ENCODE measurements around the gene ACTG1. TPM values are rescaled to one million over a fixed set of nuclear protein-coding genes. Genes with fewer than 3 reads are reported as not detected.

Gene ACTG1
- total RNA-seq, 1 experiment from 2014 or later = 4,160 TPM

- Histone ChIP-seq H4K8ac (replicated peaks; ENCODE audit: insufficient read length, low read depth, low read length) (no peak overlapping the region), H3K79me1 (ENCODE audit: insufficient read depth, low read depth, low read length, poor library complexity, severe bottlenecking) (no peaks in the 10 kb centered on the region), H3K79me2 (ENCODE audit: insufficient read depth, low read length) (no peaks in the 10 kb centered on the region), H2BK20ac (ENCODE audit: low read depth, low read length, poor library complexity, severe bottlenecking) (no peak overlapping the region), H3K56ac (ENCODE audit: insufficient read length, low read depth, low read length) (no peak overlapping the region), H3K23ac (ENCODE audit: insufficient read length, low read depth, low read length) (no peak overlapping the region), H4K91ac (ENCODE audit: insufficient read length, low read depth, low read length) (no peak overlapping the region), H3K23me2 (ENCODE audit: insufficient read length, low read depth, low read length, poor library complexity, severe bottlenecking) (no peaks in the 10 kb centered on the region), H3K4me2 (ENCODE audit: insufficient read depth, insufficient read length, low read length) (no peak overlapping the region), H2AK5ac (ENCODE audit: insufficient read length, low read length) (no peak overlapping the region), H2BK15ac (ENCODE audit: low read depth, low read length) (no peak overlapping the region), H3K27me3 (ENCODE audit: insufficient read depth, low read length) (peaks cover 12% of the 10 kb centered on the region; the same call in 1 of the 2 replicates), H3K4ac (ENCODE audit: low read depth, low read length) (no peak overlapping the region), H4K20me1 (ENCODE audit: control insufficient read depth, insufficient read depth, insufficient read length) (no peaks in the 10 kb centered on the region), H3K9ac (ENCODE audit: extremely low read depth, insufficient read length, low read length) (no peak overlapping the region), H2BK120ac (ENCODE audit: low read depth, low read length, poor library complexity, severe bottlenecking) (no peak overlapping the region), H3K4me1 (ENCODE audit: insufficient read depth, low read length) (no peaks in the 10 kb centered on the region; the same call in 1 of the 2 replicates), H2BK12ac (ENCODE audit: insufficient read length, low read depth, low read length) (no peak overlapping the region), H3K27ac (ENCODE audit: insufficient read length, low read depth, low read length) (no peak overlapping the region), H3T11ph (ENCODE audit: low read length) (no peak overlapping the region), H3K14ac (ENCODE audit: insufficient read depth, low read length) (no peak overlapping the region), H2BK5ac (ENCODE audit: insufficient read length, low read length) (no peak overlapping the region), H3K18ac (ENCODE audit: insufficient read length, low read depth, low read length) (no peak overlapping the region), H4K5ac (ENCODE audit: insufficient read length, low read depth, low read length) (no peak overlapping the region), H2AFZ (ENCODE audit: low read length) (no peak overlapping the region), H3K9me3 (ENCODE audit: control insufficient read depth, low read depth, low read length) (no peaks in the 10 kb centered on the region)
- H3K4me1 Mint-ChIP-seq = peaks cover 0 to 4% of the 10 kb centered on the region in 2 experiments; a peak in 3 of 4 replicates
- peaks cover 59% of the 10 kb centered on the region for H3K27me3 Mint-ChIP-seq (ENCODE audit: low read depth)
- no CpG with 5 or more reads among the region's 20 CpGs for WGBS (ENCODE audit: extremely low coverage, insufficient read length, low lambda C conversion rate)
- DNase-seq = no peak
- TF ChIP-seq CTCF (conservative IDR thresholded peaks at IDR 0.05) = no peak
- peaks cover 0 to 3% of the 10 kb centered on the region in 2 experiments; a peak in 2 of 5 replicates for H3K9me3 Mint-ChIP-seq
- no peak overlapping the region for H3K4me3 Mint-ChIP-seq
- no peaks in the 10 kb centered on the region for H3K36me3 Mint-ChIP-seq (ENCODE audit: insufficient read depth in 1 of 3, low read depth in 3 of 3)
- H3K27ac Mint-ChIP-seq = no peak overlapping the region
Observed at GRCh38 chr17:81478119-81478518, 34.5 kb downstream of the ACTG1 start.

All from H9 (cell line).